Mucosa of stomach (tissue), 1 donor: ENCODE data around the gene SLC10A4.

Experiments
- H3K27me3 ChIP-seq: one replicate; pipeline ENCODE4 v1.7.0; 2013; ENCODE audit warnings: mild to moderate bottlenecking, low read length; ENCODE audit not compliant: control insufficient read depth, insufficient read depth
- H3K36me3 ChIP-seq: one replicate; pipeline ENCODE4 v1.7.0; 2013; ENCODE audit warnings: low read length; ENCODE audit not compliant: control insufficient read depth, insufficient read depth
- H3K4me1 ChIP-seq: one replicate; pipeline ENCODE4 v1.7.0; 2013; ENCODE audit warnings: mild to moderate bottlenecking, low read length; ENCODE audit not compliant: control insufficient read depth, insufficient read depth
- H3K4me3 ChIP-seq: one replicate; pipeline ENCODE4 v1.7.0; 2013; ENCODE audit warnings: low read length
- H3K9ac ChIP-seq: one replicate; pipeline ENCODE4 v1.7.0; 2013; ENCODE audit warnings: mild to moderate bottlenecking, low read length, moderate library complexity
- H3K9me3 ChIP-seq: one replicate; pipeline ENCODE4 v1.7.0; 2013; ENCODE audit warnings: mild to moderate bottlenecking, low read length, moderate library complexity; ENCODE audit not compliant: control insufficient read depth
- donor health status: Pancreatic carcinoma.

The SLC10A4 gene

GRCh38 chr4:48490680-48491513, 7.8 kb downstream of the SLC10A4 start:
- Histone ChIP-seq H3K4me1 (peaks cover 6% of the 10 kb centered on the region), H3K9me3 (no peaks in the 10 kb centered on the region), H3K9ac (no peak overlapping the region), H3K36me3 (no peaks in the 10 kb centered on the region), H3K27me3 (peaks cover 46% of the 10 kb centered on the region), H3K4me3 (no peak overlapping the region)

- H3K36me3 ChIP-seq = no peaks in the 10 kb centered on the region
- H3K4me3 ChIP-seq = no peak overlapping the region
- peaks cover 46% of the 10 kb centered on the region for H3K27me3 ChIP-seq
- H3K9me3 ChIP-seq = no peaks in the 10 kb centered on the region
- no peak overlapping the region for H3K9ac ChIP-seq
- peaks cover 6% of the 10 kb centered on the region for H3K4me1 ChIP-seq
These were observed 8.5 kb downstream of the SLC10A4 start for GRCh38 chr4:48491514-48492176.

DNA sequence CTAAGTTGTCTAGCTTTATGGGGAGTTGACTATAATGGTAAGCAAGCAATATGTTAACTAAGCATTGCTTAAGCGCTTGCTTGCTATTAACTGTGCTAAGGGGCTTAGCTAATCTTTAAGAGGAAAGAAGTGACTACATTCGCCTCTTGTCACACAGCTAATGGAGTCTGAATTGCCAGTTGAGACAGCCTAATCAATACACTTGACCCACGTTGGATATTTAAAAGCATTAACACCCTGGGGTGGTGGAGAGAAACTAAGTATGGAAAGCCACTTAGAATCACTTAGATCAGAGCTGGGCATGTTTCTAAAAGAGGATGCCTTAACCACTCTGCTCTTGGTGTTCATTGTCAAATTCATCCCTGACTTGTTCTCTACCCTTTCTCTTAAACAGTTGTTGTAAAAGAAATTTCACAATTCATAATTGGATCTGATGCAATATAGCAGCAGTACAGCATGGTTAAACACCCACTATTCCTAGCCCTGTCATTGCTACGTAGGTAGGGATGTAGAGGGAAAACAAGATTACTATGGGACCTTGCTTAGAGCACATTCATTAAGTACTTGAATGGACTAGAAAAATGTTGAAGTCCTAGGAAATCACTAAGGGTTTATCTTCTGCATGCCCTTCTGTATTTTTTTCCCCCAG, 10.4 kb downstream of the SLC10A4 start:
- Histone ChIP-seq H3K4me1 (peaks cover 6% of the 10 kb centered on the region), H3K4me3 (no peak overlapping the region), H3K36me3 (no peaks in the 10 kb centered on the region), H3K9ac (no peak overlapping the region), H3K27me3 (peaks cover 38% of the 10 kb centered on the region), H3K9me3 (no peaks in the 10 kb centered on the region)

DNA sequence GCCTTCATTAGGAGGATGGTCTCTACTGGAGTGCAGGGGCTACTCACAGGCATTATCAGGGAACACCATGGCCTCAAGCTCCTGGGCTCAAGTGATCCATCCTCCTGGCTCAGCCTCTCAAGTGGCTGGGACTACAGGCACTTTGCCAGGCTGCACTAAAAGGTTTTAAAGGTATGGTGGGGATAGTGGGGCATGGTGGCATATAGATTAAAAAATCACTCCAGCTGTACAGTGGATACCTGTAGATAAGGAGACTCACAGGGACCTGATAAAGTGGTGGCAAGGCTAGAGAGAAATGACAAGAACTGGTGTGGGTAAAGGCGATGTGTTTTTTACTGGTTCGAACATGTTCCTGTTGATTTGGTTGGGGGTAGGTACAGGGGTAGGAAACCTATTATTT, 12.8 kb downstream of the SLC10A4 start:
- H3K4me3 ChIP-seq = no peak overlapping the region
- no peak overlapping the region for H3K9ac ChIP-seq
- H3K36me3 ChIP-seq = peaks cover 5% of the 10 kb centered on the region
- H3K9me3 ChIP-seq = no peaks in the 10 kb centered on the region
- H3K4me1 ChIP-seq = no peaks in the 10 kb centered on the region
- peaks cover 15% of the 10 kb centered on the region for H3K27me3 ChIP-seq

DNA sequence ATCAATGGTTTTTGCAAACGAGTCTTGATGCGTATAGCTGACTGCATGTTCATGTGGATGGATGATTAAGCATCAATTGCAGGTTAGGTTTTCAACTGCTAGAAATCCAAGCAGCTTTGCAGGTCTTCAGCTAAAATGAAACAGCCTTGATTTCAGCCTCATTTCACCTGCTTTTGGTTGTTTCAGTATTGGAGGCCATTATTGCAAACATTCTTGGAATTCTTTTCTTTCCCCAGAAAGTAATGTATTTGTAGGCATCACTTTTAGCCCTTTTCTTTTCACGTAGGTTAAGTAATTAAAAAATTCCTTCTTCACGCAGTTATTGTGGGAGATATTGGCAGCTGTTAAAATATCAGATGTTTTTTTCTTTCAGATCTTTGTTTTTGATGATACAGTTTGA, 15.8 kb downstream of the SLC10A4 start:
- no peaks in the 10 kb centered on the region for H3K9me3 ChIP-seq
- no peaks in the 10 kb centered on the region for H3K27me3 ChIP-seq
- H3K4me1 ChIP-seq = no peaks in the 10 kb centered on the region
- H3K9ac ChIP-seq = no peak overlapping the region
- H3K4me3 ChIP-seq = no peak overlapping the region
- peaks cover 5% of the 10 kb centered on the region for H3K36me3 ChIP-seq

- no peak overlapping the region for H3K9ac ChIP-seq
- no peaks in the 10 kb centered on the region for H3K27me3 ChIP-seq
- no peak overlapping the region for H3K4me3 ChIP-seq
- no peaks in the 10 kb centered on the region for H3K4me1 ChIP-seq
- H3K9me3 ChIP-seq = no peaks in the 10 kb centered on the region
- H3K36me3 ChIP-seq = peaks cover 5% of the 10 kb centered on the region
These were observed 16.5 kb downstream of the SLC10A4 start for GRCh38 chr4:48499551-48500066.

DNA sequence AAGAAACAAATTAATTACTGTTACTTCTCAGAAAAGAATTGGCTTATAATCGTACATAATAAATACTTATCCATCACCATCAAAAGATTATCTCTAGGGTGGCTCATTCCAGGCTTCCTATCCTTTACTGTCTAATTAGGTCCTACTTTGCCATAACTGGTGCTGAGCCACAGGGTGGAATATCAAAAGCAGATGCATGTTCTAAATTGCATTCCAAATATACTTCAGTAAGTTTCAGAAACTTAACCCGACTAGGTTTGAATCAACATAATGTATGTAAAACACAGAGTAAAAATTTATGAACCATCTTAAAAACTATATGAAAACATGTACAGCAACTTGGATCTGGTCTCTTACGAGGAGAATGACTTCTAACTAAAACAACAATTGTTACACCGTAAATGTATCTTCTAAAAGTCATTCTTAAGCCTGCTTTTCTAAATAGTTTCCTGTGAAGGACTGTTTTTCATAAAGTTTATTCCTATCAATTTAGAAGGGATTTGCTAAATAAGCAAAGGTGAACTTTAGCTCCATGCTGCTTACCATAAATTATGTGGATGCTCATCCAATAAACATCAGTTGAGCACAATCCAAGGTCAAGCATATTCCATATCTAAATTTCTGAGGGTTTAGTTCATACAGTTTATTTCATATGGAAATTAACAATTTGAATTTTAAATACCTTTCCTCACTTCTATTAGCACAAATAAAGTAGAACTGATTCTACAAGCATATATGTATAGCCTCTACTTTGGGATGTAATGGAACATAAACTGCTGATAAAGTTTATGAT, 20.3 kb downstream of the SLC10A4 start:
- no peaks in the 10 kb centered on the region for H3K9me3 ChIP-seq
- H3K4me1 ChIP-seq = no peaks in the 10 kb centered on the region
- H3K4me3 ChIP-seq = no peak overlapping the region
- no peak overlapping the region for H3K9ac ChIP-seq
- H3K27me3 ChIP-seq = no peaks in the 10 kb centered on the region
- peaks cover 5% of the 10 kb centered on the region for H3K36me3 ChIP-seq

DNA sequence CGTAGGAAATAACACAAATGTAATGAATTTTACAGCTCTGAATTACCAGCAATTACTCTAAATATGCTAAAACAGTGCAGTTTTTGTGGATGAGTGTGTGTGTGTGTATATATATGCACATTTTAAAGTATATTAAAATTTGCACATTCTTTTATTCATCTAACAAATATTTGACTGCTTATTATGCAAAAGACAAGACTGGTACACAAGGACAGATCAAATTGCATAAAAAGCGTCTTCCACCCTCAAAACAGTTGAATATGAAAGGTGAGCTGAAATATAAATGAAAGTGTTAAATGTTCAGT, 20.8 kb downstream of the SLC10A4 start:
- Histone ChIP-seq H3K4me3 (no peak overlapping the region), H3K27me3 (no peaks in the 10 kb centered on the region), H3K4me1 (no peaks in the 10 kb centered on the region), H3K36me3 (peaks cover 5% of the 10 kb centered on the region), H3K9ac (no peak overlapping the region), H3K9me3 (no peaks in the 10 kb centered on the region)

DNA sequence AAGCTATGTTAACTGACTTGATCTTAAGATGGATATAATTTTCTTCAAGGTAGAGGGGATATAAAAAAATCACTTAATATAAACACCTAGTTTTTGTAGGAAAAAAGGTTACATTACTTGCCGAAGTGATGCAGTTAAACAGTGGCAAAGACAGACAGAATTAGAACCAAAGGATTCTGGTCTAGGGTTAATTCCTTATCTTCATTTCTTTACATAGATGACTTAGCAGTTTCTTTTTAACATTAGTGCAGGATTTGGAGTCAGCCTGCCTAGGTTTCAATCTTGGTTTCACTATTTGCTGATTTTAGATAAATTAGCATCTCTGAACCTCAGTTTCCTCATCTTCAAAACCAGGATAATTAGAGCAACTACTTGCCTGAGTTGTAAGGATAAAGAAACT, 21.2 kb downstream of the SLC10A4 start:
- H3K36me3 ChIP-seq = peaks cover 2% of the 10 kb centered on the region
- H3K9ac ChIP-seq = no peak overlapping the region
- no peaks in the 10 kb centered on the region for H3K4me1 ChIP-seq
- H3K27me3 ChIP-seq = no peaks in the 10 kb centered on the region
- H3K4me3 ChIP-seq = no peak overlapping the region
- no peaks in the 10 kb centered on the region for H3K9me3 ChIP-seq

- Histone ChIP-seq H3K36me3 (peaks cover 6% of the 10 kb centered on the region), H3K27me3 (no peaks in the 10 kb centered on the region), H3K4me3 (no peak overlapping the region), H3K9me3 (no peaks in the 10 kb centered on the region), H3K4me1 (no peaks in the 10 kb centered on the region), H3K9ac (no peak overlapping the region)
These were observed 23.6 kb downstream of the SLC10A4 start for GRCh38 chr4:48506716-48507115.

DNA sequence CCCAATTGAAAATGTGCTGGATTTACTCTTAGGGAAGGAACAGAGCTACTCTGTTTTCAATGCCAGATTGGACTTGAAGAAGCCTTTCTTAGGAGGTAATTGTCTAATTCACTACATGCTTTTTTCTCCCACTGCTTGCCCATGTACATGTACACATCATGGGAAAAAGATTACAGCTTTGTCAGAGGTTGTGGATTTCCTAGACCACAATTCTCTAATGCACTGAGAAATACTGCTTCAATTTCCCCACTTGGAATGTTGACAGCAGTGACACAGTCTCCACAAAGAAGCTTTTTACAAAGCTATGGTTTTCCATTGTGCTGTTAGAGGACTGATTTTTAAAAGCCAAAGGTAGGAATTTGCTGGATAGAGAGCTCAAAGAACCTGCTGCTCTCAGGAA, 26.4 kb downstream of the SLC10A4 start:
- no peaks in the 10 kb centered on the region for H3K4me1 ChIP-seq
- no peaks in the 10 kb centered on the region for H3K27me3 ChIP-seq
- no peak overlapping the region for H3K9ac ChIP-seq
- H3K4me3 ChIP-seq = no peak overlapping the region
- H3K9me3 ChIP-seq = no peaks in the 10 kb centered on the region
- peaks cover 10% of the 10 kb centered on the region for H3K36me3 ChIP-seq
